PFSK-1 (cell line): ENCODE results near the gene KAZN.

ENCODE experiments used
- FOXP2 ChIP-seq: optimal IDR thresholded peaks from 2 replicates; pipeline ENCODE3; 2011; ENCODE audit warnings: borderline replicate concordance, control low read depth, inconsistent platforms; ENCODE audit not compliant: insufficient read depth; ENCODE audit errors: extremely low read length, extremely low read depth
- POLR2AphosphoS5 ChIP-seq: IDR thresholded peaks from 2 replicates; pipeline ENCODE4 v1.6.1; 2012; ENCODE audit warnings: low read depth, mild to moderate bottlenecking, control low read depth, low read length, moderate library complexity
- SIN3A ChIP-seq: IDR thresholded peaks from 2 replicates; pipeline ENCODE4 v1.6.1; 2012; ENCODE audit warnings: mild to moderate bottlenecking, low read length, moderate library complexity, borderline replicate concordance; ENCODE audit not compliant: insufficient read depth
- TAF1 ChIP-seq: IDR thresholded peaks from 2 replicates; pipeline ENCODE4 v1.6.1; 2012; ENCODE audit warnings: low read length, control low read depth, borderline replicate concordance; ENCODE audit not compliant: insufficient read depth
- TF ChIP-seq, protein P1 (sequence below), 2 experiments: IDR thresholded peaks; 2 replicates each; pipeline versions ENCODE4 v1.6.1 to v1.8.0; 2011 to 2012; ENCODE audit warnings: low read depth in 2 of 2, low read length in 2 of 2, control low read depth in 1 of 2, inconsistent platforms in 1 of 2, mild to moderate bottlenecking in 1 of 2, moderate library complexity in 1 of 2; ENCODE audit not compliant: insufficient read depth in 1 of 2

The KAZN gene

DNA sequence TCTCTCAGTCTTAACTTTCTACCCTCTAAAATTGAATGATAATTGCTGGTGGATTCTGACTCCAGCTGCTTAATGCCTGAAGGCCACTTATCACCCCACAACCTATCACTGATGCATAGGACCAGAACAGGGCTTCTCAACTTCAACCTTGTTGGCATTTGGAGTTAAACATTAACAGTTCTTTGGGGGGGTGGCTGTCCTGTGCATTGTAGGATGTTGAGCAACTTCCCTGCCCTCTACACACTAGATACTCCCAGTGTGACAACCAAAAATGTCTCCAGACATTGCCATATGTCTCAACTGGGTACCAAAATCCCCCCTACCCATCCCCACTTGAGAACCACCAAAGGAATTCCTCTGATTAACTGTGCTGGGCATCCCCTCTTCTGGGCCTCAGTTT lies 279.6 kb downstream of the KAZN start:
- TF ChIP-seq TAF1 (no peak), FOXP2 (no peak), POLR2AphosphoS5 (no peak), SIN3A (no peak)
- TF ChIP-seq, protein P1, sequence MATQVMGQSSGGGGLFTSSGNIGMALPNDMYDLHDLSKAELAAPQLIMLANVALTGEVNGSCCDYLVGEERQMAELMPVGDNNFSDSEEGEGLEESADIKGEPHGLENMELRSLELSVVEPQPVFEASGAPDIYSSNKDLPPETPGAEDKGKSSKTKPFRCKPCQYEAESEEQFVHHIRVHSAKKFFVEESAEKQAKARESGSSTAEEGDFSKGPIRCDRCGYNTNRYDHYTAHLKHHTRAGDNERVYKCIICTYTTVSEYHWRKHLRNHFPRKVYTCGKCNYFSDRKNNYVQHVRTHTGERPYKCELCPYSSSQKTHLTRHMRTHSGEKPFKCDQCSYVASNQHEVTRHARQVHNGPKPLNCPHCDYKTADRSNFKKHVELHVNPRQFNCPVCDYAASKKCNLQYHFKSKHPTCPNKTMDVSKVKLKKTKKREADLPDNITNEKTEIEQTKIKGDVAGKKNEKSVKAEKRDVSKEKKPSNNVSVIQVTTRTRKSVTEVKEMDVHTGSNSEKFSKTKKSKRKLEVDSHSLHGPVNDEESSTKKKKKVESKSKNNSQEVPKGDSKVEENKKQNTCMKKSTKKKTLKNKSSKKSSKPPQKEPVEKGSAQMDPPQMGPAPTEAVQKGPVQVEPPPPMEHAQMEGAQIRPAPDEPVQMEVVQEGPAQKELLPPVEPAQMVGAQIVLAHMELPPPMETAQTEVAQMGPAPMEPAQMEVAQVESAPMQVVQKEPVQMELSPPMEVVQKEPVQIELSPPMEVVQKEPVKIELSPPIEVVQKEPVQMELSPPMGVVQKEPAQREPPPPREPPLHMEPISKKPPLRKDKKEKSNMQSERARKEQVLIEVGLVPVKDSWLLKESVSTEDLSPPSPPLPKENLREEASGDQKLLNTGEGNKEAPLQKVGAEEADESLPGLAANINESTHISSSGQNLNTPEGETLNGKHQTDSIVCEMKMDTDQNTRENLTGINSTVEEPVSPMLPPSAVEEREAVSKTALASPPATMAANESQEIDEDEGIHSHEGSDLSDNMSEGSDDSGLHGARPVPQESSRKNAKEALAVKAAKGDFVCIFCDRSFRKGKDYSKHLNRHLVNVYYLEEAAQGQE (IDR thresholded peaks at IDR 0.05; ENCODE audit: insufficient read depth in 1 of 2, low read depth in 2 of 2, low read length in 2 of 2), result no peak

GRCh38 chr1:14878951-14879350 lies 280.5 kb downstream of the KAZN start:
- no peak for TF ChIP-seq SIN3A
- TF ChIP-seq POLR2AphosphoS5, result no peak
- TF ChIP-seq FOXP2, result no peak

DNA sequence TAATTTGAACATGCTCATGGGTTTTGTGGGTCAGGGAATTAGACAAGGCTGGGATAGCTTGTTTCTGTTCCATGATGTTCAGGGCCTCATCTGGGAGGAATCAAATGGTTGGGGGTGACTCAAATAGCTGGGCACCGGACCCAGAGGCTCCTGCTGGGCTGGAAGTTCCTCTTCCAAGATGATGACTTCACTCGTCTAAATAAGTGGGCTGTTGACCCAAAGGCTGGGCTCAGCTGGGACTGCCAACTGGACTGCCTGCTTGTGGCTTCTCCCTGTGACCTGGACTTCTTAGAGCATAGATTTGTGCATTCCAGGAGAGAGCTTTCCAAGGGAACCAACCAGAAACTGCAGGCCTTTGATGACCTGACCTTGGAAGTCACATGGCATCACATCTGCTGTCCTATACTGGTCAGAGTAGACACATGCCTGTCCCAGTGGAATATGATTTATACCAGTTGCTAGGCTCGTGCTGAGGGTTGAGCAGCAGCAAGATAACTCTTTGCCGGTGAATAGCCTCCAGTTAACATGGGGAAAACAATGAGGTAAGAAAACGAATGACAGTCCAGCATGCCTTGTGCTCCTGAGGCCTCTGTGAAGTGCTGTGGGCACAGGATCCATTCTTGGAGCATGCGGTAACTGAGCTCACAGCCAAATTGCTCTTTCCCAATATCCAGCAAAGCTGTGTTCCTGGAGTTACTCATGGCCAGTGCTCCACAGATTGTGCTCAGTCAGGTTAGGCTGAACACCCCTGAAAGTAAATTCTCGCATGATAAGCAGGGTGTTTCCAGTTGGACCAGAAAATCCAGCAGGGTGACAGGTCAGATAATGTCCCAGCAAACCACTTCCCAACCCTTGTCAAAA lies 282.2 kb downstream of the KAZN start:
- TF ChIP-seq TAF1, result no peak
- TF ChIP-seq, protein P1 (IDR thresholded peaks at IDR 0.05; ENCODE audit: insufficient read depth in 1 of 2, low read depth in 2 of 2, low read length in 2 of 2), result no peak
- no peak for TF ChIP-seq POLR2AphosphoS5
- no peak for TF ChIP-seq FOXP2
- no peak for TF ChIP-seq SIN3A

GRCh38 chr1:14881775-14882672 lies 283.5 kb downstream of the KAZN start:
- TF ChIP-seq SIN3A (no peak), POLR2AphosphoS5 (no peak), TAF1 (no peak), FOXP2 (no peak)
- TF ChIP-seq, protein P1 (IDR thresholded peaks at IDR 0.05; ENCODE audit: insufficient read depth in 1 of 2, low read depth in 2 of 2, low read length in 2 of 2), result no peak

DNA sequence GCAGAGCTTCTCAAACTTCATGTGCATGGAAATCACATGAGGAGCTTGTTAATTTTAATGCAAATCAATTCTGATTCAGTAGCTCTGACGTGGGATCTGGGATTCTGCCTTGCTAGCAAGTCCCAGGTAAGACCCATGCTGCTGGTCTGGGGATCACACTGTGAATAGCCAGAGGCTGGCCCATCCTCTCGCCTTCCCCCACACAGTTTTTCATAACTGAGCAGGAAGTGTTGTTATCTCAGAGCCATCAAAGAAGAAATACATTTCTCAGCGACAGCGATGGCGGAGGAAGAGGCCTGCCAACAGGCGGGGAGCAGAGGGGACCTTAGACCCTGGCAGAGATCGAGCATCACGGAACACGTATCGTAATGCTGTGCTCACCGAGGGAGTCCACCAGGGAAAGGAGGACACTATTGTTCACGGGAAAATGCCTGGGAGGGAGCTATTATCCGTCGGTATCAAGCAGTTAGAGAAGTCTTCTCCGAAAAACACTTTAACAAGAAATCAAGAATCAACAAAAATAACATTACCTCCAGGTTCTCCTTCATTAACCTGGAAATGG lies 286.2 kb downstream of the KAZN start:
- TF ChIP-seq, protein P1 (IDR thresholded peaks at IDR 0.05; ENCODE audit: insufficient read depth in 1 of 2, low read depth in 2 of 2, low read length in 2 of 2), result no peak
